ENCODE data around the gene APBA2.

DNA sequence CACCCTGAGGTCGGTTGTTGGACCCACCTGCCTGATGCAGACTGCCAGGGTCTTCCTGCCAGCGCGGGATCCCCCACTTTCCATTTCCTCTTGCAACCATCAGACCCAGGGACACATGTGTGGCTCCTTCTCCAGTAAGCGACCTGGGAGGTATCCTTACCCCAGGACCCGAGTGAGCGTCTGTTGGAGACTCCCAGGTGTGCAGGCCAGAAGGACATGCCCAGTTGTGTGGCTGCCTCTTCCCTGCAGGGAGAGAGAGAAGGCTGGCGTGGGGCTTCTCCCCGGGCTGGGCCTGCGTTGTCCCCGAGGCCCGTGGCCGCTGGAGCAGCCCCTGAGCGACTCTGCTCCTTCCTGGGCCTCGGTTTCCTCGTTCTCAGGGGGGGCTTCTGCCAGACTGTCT lies 56.8 kb downstream of the APBA2 start:
- no peak for TF ChIP-seq CTCF (IDR thresholded peaks at IDR 0.05)
- TF ChIP-seq POLR2AphosphoS5 (IDR thresholded peaks at IDR 0.05), result no peak
- no peak for TF ChIP-seq POLR2A (IDR thresholded peaks at IDR 0.05; ENCODE audit: low read depth)
- TF ChIP-seq EP300 (IDR thresholded peaks at IDR 0.05), result no peak
